Ramos (cell line): ENCODE results near the gene SYNPO2L.
"Not testable (repeated sequence)": the region's sequence is repeated elsewhere in the genome, so short reads cannot be mapped to it uniquely, and the experiment has no call there.

ENCODE experiments used
- in situ Hi-C: fragments of 300-500 bp; cut with MboI; formaldehyde crosslinking; loops from one replicate; pipeline ENCODE4 v1.14.3; 2022; ENCODE audit warnings: low sequenced_read_pairs; ENCODE audit not compliant: unreplicated experiment

Gene SYNPO2L

GRCh38 chr10:73655990-73656298 is at the start of gene SYNPO2L:
Gene SYNPO2L (minus strand): TSS chr10:73656029. CDS start chr10:73655922, 107 bp downstream.
- in situ Hi-C loops: no loop called here

DNA sequence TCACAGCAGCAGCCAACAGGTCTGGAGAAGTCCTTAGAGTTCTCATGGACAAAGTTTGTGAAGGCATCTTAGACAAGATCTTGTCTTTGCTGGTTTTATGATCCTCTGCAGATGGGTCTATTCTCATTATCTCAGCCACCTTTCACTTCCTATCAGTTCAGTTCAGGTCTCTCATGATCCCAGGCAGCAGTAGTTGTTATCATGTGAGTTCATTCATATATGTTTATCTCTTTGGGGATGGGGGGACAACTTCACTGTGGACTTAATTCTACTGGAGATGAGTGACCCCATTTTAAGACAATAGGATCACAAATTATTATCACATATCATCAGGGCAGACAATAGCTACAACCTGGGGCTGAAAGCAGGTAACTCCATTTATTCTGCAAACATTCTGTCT is 48.1 kb upstream of the SYNPO2L start:
- in situ Hi-C loops: not testable (repeated sequence)

GRCh38 chr10:73698819-73699218 is 43.0 kb upstream of the SYNPO2L start:
- in situ Hi-C loops: not testable (repeated sequence)

DNA sequence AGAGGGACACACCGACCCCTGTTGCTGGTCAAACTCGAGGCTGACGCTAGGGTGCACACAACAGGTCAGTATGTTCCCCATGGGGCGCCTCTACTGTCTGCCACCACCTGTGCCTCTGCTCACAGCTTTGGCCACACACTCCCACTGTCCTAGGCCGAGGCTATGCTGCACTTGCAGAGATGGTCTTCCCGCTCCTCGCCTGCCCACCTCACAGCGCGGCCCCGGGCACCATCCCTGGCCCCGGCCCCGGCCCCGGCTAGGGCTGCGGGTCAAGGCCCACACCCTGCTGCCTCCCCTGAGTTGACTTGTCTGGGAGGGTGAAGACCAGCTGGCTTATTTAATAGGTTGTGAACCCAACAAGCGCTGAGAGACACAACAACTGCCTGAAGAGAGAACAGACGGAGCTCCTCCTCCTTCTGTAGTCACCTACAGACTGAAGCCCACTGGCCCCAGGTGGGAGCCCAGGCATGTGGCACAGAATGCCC is 41.9 kb upstream of the SYNPO2L start, which contains the start of gene AGAP5:
AGAP5 (minus strand) TSS at position 435 of the 485 bp plus-strand sequence; CDS start at position 81, 354 bp downstream.
- in situ Hi-C loops: not testable (repeated sequence)

DNA sequence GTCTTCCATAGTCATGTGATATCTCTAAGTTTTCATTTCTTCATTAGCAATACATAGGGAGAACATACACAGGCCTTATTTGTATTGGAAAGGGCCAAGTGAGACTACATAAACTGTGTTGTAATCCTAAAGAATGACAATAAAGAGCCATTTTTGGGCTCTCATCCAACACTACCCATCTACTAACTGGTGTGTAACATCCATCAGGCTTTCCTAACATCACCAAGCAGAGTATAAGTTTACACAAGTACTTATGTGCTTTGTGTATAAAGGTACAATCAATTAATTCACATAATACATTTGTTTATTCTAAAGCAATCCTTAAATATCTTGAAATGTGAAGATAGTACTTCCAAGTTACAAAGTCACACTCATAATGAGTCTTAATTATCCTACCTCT is 39.5 kb upstream of the SYNPO2L start:
- in situ Hi-C loops: not testable (repeated sequence)

DNA sequence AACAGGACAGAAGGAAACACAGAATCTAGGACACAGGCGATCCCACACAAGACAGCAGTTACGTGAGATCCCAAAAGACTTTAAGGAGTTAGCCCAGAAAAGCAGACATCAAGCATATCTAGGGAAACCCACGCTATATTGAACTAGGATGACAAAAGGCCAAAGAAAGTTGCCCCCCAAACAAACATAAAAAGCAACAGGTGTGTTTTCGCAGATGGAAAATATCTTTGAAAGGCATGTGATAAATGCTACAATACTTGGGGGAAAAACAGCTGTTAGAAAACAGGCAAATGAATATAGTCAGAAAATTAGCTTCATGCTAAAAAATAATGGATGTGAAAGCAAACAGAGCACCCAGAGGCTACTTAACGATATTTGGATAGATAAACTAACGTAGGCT is 34.9 kb upstream of the SYNPO2L start:
- in situ Hi-C loops: not testable (repeated sequence)

GRCh38 chr10:73689596-73689995 is 33.8 kb upstream of the SYNPO2L start:
- in situ Hi-C loops: not testable (repeated sequence)

DNA sequence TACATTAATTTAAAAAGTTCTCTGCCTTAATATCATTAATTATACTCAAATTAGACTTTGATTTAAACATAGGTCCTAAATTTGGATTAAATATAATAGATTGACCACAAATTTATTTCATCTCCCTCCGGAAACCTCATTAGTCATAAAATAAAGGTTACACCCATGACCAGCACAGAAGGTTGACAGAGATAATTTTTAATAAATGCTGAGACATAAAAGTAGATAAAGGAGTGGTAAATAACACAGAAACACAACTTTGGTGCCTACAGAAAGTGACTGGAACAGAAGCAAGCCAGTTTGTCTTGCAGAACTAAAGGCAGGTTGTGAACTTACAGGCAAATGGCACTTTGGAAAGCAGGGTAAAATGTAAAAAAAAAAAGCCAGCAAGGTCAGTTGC is 31.8 kb upstream of the SYNPO2L start:
- in situ Hi-C loops: not testable (repeated sequence)

- in situ Hi-C loops: not testable (repeated sequence)
Observed at GRCh38 chr10:73674546-73674945, 18.7 kb upstream of the SYNPO2L start.

DNA sequence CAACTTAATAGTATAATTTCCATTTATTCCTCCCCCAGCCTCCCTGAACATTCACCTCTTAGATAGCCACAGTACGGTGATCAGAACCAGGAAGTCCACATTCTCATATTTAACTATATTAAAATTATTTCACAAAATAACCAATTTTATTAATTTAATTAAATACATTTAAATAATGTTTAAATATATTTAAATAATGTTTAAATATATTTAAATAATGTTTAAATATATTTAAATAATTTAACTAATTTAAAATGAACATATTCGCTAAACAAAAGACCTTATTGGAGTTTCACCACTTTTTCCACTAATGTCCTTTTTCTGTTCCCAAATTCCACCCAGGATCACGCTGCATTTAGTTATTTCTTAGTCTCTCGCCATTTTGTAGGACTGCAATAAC is 12.5 kb upstream of the SYNPO2L start:
- in situ Hi-C loops: not testable (repeated sequence)

DNA sequence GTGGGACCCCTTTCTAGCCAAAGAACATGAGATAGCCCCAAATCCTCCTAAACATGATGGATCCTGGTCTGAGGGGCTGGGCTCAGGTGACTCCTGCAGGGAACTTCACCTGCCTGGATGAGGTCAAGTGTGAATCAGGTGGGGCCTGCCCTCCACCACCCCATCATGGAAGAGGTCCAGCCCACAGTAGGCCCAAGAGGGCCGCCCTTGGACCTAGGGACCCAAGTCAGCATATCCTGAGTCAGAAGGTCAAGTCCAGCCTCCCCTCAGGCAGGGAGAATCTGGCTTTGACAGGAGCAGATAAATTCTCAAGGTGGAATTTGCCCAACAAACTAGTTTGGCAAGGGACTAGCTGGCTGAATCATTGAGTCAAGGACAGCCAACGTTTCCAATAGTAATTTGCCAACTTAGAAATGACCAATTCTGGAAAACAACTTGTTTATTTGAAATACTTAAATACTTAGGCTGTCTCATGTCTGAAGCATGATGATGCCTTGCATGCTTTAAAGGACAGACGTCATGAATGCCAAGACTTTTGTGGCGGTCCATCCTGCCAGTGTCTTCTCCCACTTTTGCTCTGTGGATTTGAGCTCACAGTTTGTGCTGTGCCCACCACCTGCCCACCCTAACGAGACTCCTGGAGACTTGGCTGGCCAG is 10.5 kb upstream of the SYNPO2L start:
- in situ Hi-C loops: not testable (repeated sequence)

DNA sequence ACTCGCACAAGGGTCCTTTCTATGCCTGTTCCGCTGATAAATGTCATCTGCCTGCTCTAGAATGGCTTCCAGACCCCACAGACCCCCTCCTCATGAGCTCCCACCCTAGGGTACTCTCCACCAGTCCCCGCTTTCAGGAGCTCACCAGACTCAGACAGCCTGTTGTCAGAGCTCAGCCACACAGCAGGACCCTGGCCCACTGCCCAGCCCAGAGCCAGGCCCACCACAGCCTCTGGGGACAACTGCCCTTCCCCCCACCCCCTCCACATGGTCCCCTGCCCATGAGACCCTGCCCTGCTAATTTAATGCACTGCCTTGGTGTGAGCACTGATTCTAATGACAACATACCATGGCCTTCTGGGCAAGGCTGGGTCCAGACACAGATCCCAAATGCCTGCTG is 9.8 kb upstream of the SYNPO2L start:
- in situ Hi-C loops: not testable (repeated sequence)

DNA sequence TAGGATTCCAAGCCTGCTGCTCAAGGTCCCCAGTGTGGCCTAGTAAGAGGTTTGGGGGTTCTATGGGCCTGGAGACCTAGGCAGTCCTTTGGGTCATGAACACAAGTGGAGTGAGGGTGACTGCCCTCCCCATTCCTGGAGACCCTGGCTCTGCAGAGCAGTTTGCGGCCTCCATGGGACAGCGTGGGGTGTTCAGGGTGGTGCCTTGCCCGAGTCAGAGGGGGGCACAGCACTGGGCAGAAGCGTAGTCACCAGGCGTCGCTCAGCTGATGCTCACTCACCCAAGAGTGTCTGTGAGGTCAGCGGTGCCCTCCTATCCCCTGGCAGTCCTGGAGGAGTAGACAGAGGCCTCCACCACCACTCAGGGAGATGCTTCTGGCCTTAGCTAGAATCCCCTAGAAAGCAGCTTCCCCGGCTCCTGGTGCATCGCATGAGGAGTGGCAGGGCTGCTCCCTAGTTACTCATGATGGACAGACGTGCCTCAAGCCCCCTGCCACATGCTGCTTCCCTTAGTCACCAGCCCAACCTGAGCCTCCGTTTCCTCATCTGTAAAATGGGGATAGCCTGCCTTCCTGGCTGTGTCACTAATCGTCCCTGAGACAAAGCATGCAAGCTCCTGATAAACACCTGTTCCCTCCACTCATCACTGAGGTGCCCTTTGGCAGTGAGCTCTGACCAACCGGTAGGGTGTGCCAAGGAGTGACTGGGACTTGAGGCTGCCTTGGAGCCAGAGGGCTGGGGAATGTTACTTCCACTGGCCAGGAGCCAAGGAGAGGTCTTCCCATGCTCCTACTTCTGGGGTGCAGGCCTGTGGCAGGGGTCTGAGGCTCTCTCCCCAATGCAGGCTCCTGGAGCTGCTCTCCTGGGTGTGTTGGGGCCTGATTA is 8.6 kb upstream of the SYNPO2L start:
- in situ Hi-C loops: not testable (repeated sequence)

DNA sequence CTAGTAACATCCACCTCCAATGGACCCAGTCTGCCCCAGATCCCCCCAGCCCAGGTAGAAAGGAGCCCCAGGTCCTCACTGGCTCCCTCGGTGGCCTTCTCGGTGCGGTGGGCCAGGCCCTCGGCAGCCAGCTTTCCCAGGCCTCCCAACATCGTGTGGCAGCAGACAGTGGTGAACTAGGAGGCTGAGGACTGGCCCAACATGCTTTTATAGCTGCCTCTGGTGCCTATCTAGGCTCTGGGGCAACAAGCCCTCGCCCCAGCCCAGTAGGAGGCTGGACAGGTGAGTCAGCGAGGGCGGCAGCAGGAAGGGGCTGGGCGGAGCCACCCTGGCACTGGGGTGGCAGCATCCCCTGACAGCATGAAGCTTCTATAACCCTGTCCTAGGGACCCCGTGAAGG is 7.8 kb upstream of the SYNPO2L start:
- in situ Hi-C loops: not testable (repeated sequence)

DNA sequence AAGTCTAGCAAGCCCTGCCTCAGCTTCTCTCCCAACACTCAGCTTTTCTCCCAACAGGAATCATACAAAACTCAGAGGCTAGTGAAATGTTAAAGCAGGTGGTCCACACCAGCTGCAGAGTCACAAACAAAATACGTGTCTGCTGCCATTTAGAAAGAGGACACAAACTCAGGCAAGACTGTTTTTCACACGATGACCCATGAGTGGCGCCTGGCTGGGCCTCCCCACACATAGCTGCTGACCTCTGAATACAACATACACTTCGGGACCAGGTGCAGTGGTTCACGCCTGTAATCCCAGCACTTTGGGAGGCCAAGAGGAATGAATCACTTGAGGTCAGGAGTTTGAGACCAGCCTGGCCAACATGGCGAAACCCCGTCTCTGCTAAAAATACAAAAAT is 6.9 kb upstream of the SYNPO2L start:
- in situ Hi-C loops: not testable (repeated sequence)

GRCh38 chr10:73655257-73655989 is 406 bp downstream of the SYNPO2L start:
- in situ Hi-C loops: no loop called here

- in situ Hi-C loops: no loop called here
Observed at GRCh38 chr10:73653701-73654100, 2.1 kb downstream of the SYNPO2L start.

GRCh38 chr10:73653195-73653594 is 2.6 kb downstream of the SYNPO2L start:
- in situ Hi-C loops: no loop called here

- in situ Hi-C loops: no loop called here
Observed at GRCh38 chr10:73650537-73651331, 5.1 kb downstream of the SYNPO2L start.
